GM12891 (cell line): ENCODE measurements around the gene PLPPR3.

ENCODE experiments used
- POLR2A ChIP-seq: IDR thresholded peaks from 2 replicates; pipeline ENCODE4 v1.6.1; 2011; ENCODE audit warnings: low read depth, low read length, control low read depth
- POLR2AphosphoS5 ChIP-seq: IDR thresholded peaks from 2 replicates; pipeline ENCODE4 v1.6.1; 2011; ENCODE audit warnings: low read depth, low read length, control low read depth
- POU2F2 ChIP-seq: IDR thresholded peaks from 2 replicates; pipeline ENCODE4 v1.6.1; 2011; ENCODE audit warnings: low read depth, mild to moderate bottlenecking, control low read depth, low read length, moderate library complexity
- SPI1 ChIP-seq: IDR thresholded peaks from 2 replicates; pipeline ENCODE4 v1.6.1; 2011; ENCODE audit warnings: low read depth, low read length, control low read depth

DNA sequence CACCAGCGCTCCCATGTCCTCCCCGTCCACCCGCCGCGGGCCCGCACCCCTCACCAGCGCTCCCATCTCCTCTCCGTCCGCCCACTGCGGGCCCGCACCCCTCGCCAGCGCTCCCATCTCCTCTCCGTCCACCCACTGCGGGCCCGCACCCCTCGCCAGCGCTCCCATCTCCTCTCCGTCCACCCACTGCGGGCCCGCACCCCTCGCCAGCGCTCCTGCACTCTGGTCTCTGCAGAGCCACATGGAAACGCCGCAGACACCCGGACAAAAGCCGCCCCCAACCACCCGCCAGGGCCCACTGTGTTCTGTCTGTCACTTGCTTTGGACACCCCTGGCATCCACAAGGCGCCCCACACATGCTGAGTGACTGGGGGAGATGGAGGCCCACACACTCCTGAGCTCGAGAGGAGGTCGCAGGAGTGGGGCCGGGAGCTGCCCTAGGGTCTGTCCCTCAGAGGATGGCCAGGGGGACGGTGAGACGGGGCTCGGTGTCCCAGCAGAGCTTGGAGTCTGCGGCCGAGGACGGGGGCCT lies 45.1 kb upstream of the PLPPR3 start:
- TF ChIP-seq POLR2A: no peak
- no peak for TF ChIP-seq POLR2AphosphoS5
- no peak for TF ChIP-seq POU2F2
- no peak for TF ChIP-seq SPI1
